GM12892 (cell line): ENCODE data around the gene RGS16.

Source experiments
- POLR2A ChIP-seq: IDR thresholded peaks from 2 replicates; pipeline ENCODE4 v1.6.1; 2011; ENCODE audit warnings: low read depth, low read length, control low read depth
- POLR2AphosphoS5 ChIP-seq: IDR thresholded peaks from 2 replicates; pipeline ENCODE4 v1.6.1; 2011; ENCODE audit warnings: low read depth, low read length, control low read depth
- TAF1 ChIP-seq: IDR thresholded peaks from 2 replicates; pipeline ENCODE4 v1.6.1; 2011; ENCODE audit warnings: low read depth, mild to moderate bottlenecking, control low read depth, low read length, borderline replicate concordance

- TF ChIP-seq POLR2A (peak; percentile 14; the same call in 1 of the 2 replicates), TAF1 (no peak), POLR2AphosphoS5 (peak; percentile 51; the same call in 1 of the 2 replicates)
These were observed 4.0 kb downstream of the RGS16 start for GRCh38 chr1:182600036-182600713.
